DMS114 treated with DMSO at 0.1 percent for 48 hours (cell line): Measurements from ENCODE around the gene SIM1.
"Not testable (repeated sequence)": the region's sequence is repeated elsewhere in the genome, so short reads cannot be mapped to it uniquely, and the experiment has no call there.

ENCODE experiments used
- DNase-seq: peaks from one replicate; lab custom pipeline; 2025; ENCODE audit not compliant: unreplicated experiment; lab: John Stamatoyannopoulos, UW

SIM1 gene

GRCh38 chr6:100370265-100370664, 94.5 kb downstream of the SIM1 start:
- no peak for DNase-seq

- DNase-seq: no peak
Observed at GRCh38 chr6:100366419-100366818, 98.3 kb downstream of the SIM1 start.

GRCh38 chr6:100363651-100364050, 101.1 kb downstream of the SIM1 start:
- DNase-seq: no peak

GRCh38 chr6:100354736-100355641, 109.7 kb downstream of the SIM1 start:
- DNase-seq: not testable (repeated sequence)

- DNase-seq: no peak
Observed at GRCh38 chr6:100353276-100354015, 111.3 kb downstream of the SIM1 start.

GRCh38 chr6:100350139-100350538, 114.6 kb downstream of the SIM1 start:
- DNase-seq: no peak

GRCh38 chr6:100349366-100349765, 115.4 kb downstream of the SIM1 start:
- no peak for DNase-seq

- DNase-seq: no peak
Observed at GRCh38 chr6:100347901-100348550, 116.7 kb downstream of the SIM1 start.

- DNase-seq: no peak
Observed at GRCh38 chr6:100346828-100347227, 117.9 kb downstream of the SIM1 start.

GRCh38 chr6:100346203-100346602, 118.5 kb downstream of the SIM1 start:
- DNase-seq: no peak

- DNase-seq: no peak
Observed at GRCh38 chr6:100344761-100345160, 120.0 kb downstream of the SIM1 start.

GRCh38 chr6:100344321-100344720, 120.4 kb downstream of the SIM1 start:
- DNase-seq: no peak

GRCh38 chr6:100343316-100344077, 121.2 kb downstream of the SIM1 start:
- DNase-seq: no peak

- DNase-seq: no peak
Observed at GRCh38 chr6:100342830-100343229, 121.9 kb downstream of the SIM1 start.

GRCh38 chr6:100339574-100340255, 125.0 kb downstream of the SIM1 start:
- no peak for DNase-seq

- DNase-seq: no peak
Observed at GRCh38 chr6:100338090-100338489, 126.6 kb downstream of the SIM1 start.

- DNase-seq: no peak
Observed at GRCh38 chr6:100336876-100337275, 127.8 kb downstream of the SIM1 start.

- DNase-seq: no peak
Observed at GRCh38 chr6:100335991-100336390, 128.7 kb downstream of the SIM1 start.
